PC-3 (cell line): ENCODE measurements around the gene MGLL.

Experiments used
- CTCF ChIP-seq: fragments of 300-600 bp; sonication (generic); conservative IDR thresholded peaks from 2 replicates; pipeline ENCODE4 v1.5.1; 2017; ENCODE audit warnings: antibody characterized with exemption, low read depth, mild to moderate bottlenecking, low read length
- EZH2phosphoT487 ChIP-seq: fragments of 300-600 bp; sonication (generic); IDR thresholded peaks from 2 replicates; pipeline ENCODE4 v1.6.1; 2018; ENCODE audit warnings: mild to moderate bottlenecking, antibody characterized with exemption, low read length, borderline replicate concordance

- TF ChIP-seq CTCF (no peak), EZH2phosphoT487 (no peak)
Observed at GRCh38 chr3:127815001-127815400, 7.3 kb downstream of the MGLL start.
